HepG2 (cell line): ENCODE measurements around the gene SPX. TPM values are rescaled to one million over a fixed set of nuclear protein-coding genes. Genes with fewer than 3 reads are reported as not detected.

Source experiments
- ATAC-seq: fragments of 200-7000 bp; cut with Tn5 transposase; 3 replicates; pipeline ENCODE4 v1.9.1; 2020; ENCODE audit warnings: mild to moderate bottlenecking, moderate library complexity
- BruUV-seq: library from RNA; stranded (reverse); fragments of 400-500 nt; replicated peaks from 2 replicates; lab custom pipeline; 2021; lab: Mats Ljungman, UMichigan
- CTCF ChIA-PET: fragments of 300-600 bp; formaldehyde crosslinking; extraction: SDS; loops from one replicate; lab custom pipeline; 2021; ENCODE audit warnings: low total read pairs, inconsistent platforms, low intra/inter-chr PET ratio; lab: Yijun Ruan, JAX
- POLR2A ChIA-PET: fragments of 350-600 bp; sonication (Branson Sonifier 250); formaldehyde crosslinking; loops from one replicate; lab custom pipeline; 2020; ENCODE audit warnings: antibody characterized with exemption, inconsistent platforms; lab: Yijun Ruan, JAX
- DNase-seq: peaks from one replicate; pipeline ENCODE4 v3.0.0-alpha.2; 2015; ENCODE audit warnings: low spot score
- FAIRE-seq: peaks from 3 replicates; lab custom pipeline; 2011; peaks lifted over from hg19 to GRCh38; lab: Jason Lieb, UNC
- H2AFZ ChIP-seq: one replicate; pipeline ENCODE4 v1.6.1; 2011; ENCODE audit warnings: low read length, inconsistent platforms
- H3K27ac ChIP-seq: fragments of 300-600 bp; 3 replicates; pipeline ENCODE4 v1.8.0; 2011; ENCODE audit warnings: mixed run types, mild to moderate bottlenecking, mixed read lengths, low read length, inconsistent platforms; ENCODE audit not compliant: insufficient read depth; ENCODE audit errors: extremely low read length
- H3K27me3 ChIP-seq, 2 experiments: fragments of 200-600 bp in 1 of 2; 2 replicates in 1 of 2; 3 replicates in 1 of 2; pipeline versions ENCODE4 v1.6.0 to v1.8.0; 2011; ENCODE audit warnings: low read length in 2 of 2, mild to moderate bottlenecking in 2 of 2, moderate library complexity in 2 of 2, inconsistent platforms in 1 of 2; ENCODE audit not compliant: insufficient read depth in 2 of 2, control insufficient read depth in 1 of 2
- H3K36me3 ChIP-seq, 2 experiments: fragments of 200-600 bp in 1 of 2; replicated peaks in 1 of 2; 2 replicates in 1 of 2; 3 replicates in 1 of 2; pipeline versions ENCODE4 v1.5.1 to v1.8.0; 2011; ENCODE audit warnings: low read length in 2 of 2, inconsistent platforms in 1 of 2; ENCODE audit not compliant: insufficient read depth in 2 of 2, control insufficient read depth in 1 of 2
- H3K4me1 ChIP-seq: 2 replicates; pipeline ENCODE4 v1.5.1; 2012; ENCODE audit warnings: low read length, inconsistent platforms; ENCODE audit not compliant: insufficient read depth
- H3K4me2 ChIP-seq: 2 replicates; pipeline ENCODE4 v1.6.0; 2011; ENCODE audit warnings: low read depth, low read length, inconsistent platforms
- H3K4me3 ChIP-seq, 3 experiments: fragments of 200-600 bp in 1 of 3; sonication (generic), shearing (Covaris generic) in 1 of 3; replicated peaks in 1 of 3; 2 replicates each; pipeline ENCODE4 v1.5.1; 2011 to 2016; ENCODE audit warnings: low read length in 3 of 3, inconsistent platforms in 2 of 3, low read depth in 2 of 3, mild to moderate bottlenecking in 2 of 3, control low read depth in 1 of 3, mixed read lengths in 1 of 3; ENCODE audit not compliant: insufficient read depth in 1 of 3
- H3K79me2 ChIP-seq: one replicate; pipeline ENCODE4 v1.6.1; 2011; ENCODE audit warnings: low read length, inconsistent platforms; ENCODE audit not compliant: insufficient read depth
- H3K9ac ChIP-seq: 2 replicates; pipeline ENCODE4 v1.6.0; 2011; ENCODE audit warnings: mild to moderate bottlenecking, low read depth, low read length, inconsistent platforms; ENCODE audit not compliant: insufficient read depth
- H3K9me3 ChIP-seq: 2 replicates; pipeline ENCODE4 v1.5.1; 2012; ENCODE audit warnings: mild to moderate bottlenecking, low read length
- H4K20me1 ChIP-seq: 2 replicates; pipeline ENCODE4 v1.6.0; 2011; ENCODE audit warnings: inconsistent platforms, mild to moderate bottlenecking, low read length, moderate library complexity; ENCODE audit not compliant: insufficient read depth
- ARID3A ChIP-seq: IDR thresholded peaks from 2 replicates; pipeline ENCODE4 v1.6.1; 2012; ENCODE audit warnings: low read depth, low read length, improper control_type of control experiment
- FOXP1 ChIP-seq, 2 experiments: fragments of 450-650 bp in 1 of 2; IDR thresholded peaks; 2 replicates each; pipeline ENCODE4 v1.6.1; 2017 to 2018; ENCODE audit warnings: antibody characterized with exemption in 1 of 2
- HDAC6 ChIP-seq: fragments of 200-600 bp; sonication (generic); IDR thresholded peaks from 2 replicates; pipeline ENCODE4 v1.7.0; 2017; ENCODE audit warnings: mild to moderate bottlenecking, antibody characterized with exemption, low read length, low read depth
- HMGA1 ChIP-seq: sonication (generic); formaldehyde crosslinking; conservative IDR thresholded peaks from 2 replicates; pipeline ENCODE4 v1.4.0; 2020; ENCODE audit warnings: missing genetic modification reagents
- HNRNPLL ChIP-seq: fragments of 200-400 bp; formaldehyde crosslinking; IDR thresholded peaks from 2 replicates; pipeline ENCODE4 v1.6.1; 2017; ENCODE audit warnings: mild to moderate bottlenecking, low read depth, low read length; ENCODE audit not compliant: poor library complexity, severe bottlenecking
- HOXA9 ChIP-seq: sonication (generic); formaldehyde crosslinking; IDR thresholded peaks from 2 replicates; pipeline ENCODE4 v1.8.1; 2022; ENCODE audit warnings: missing genetic modification reagents, mild to moderate bottlenecking, moderate library complexity, borderline replicate concordance
- KAT2B ChIP-seq: fragments of 150-350 bp; IDR thresholded peaks from 2 replicates; pipeline ENCODE4 v1.6.1; 2014; ENCODE audit warnings: low read depth, low read length, borderline replicate concordance
- KLF13 ChIP-seq: sonication (generic); formaldehyde crosslinking; IDR thresholded peaks from 2 replicates; pipeline ENCODE4 v1.4.0; 2020; ENCODE audit warnings: mild to moderate bottlenecking, missing genetic modification reagents
- NFKBIZ ChIP-seq: IDR thresholded peaks from 2 replicates; pipeline ENCODE4 v1.6.1; 2018; ENCODE audit warnings: missing genetic modification reagents, missing compliant biosample characterization
- NPAS2 ChIP-seq: sonication (generic); formaldehyde crosslinking; IDR thresholded peaks from 2 replicates; pipeline ENCODE4 v1.8.0; 2022; ENCODE audit warnings: mild to moderate bottlenecking, missing genetic modification reagents, borderline replicate concordance
- POGZ ChIP-seq: sonication (generic); formaldehyde crosslinking; IDR thresholded peaks from 2 replicates; pipeline ENCODE4 v1.4.0; 2020; ENCODE audit warnings: mild to moderate bottlenecking, missing genetic modification reagents
- SIN3A ChIP-seq: IDR thresholded peaks from 2 replicates; pipeline ENCODE4 v1.6.1; 2011; ENCODE audit warnings: low read depth, mild to moderate bottlenecking, control low read depth, low read length, borderline replicate concordance
- SMARCE1 ChIP-seq: fragments of 450-650 bp; IDR thresholded peaks from 2 replicates; pipeline ENCODE4 v1.6.1; 2017; ENCODE audit warnings: borderline replicate concordance
- SPEN ChIP-seq: sonication (generic); formaldehyde crosslinking; IDR thresholded peaks from 2 replicates; pipeline ENCODE4 v1.5.1; 2020; ENCODE audit warnings: low read depth, mild to moderate bottlenecking, missing genetic modification reagents
- THAP11 ChIP-seq: IDR thresholded peaks from 2 replicates; pipeline ENCODE4 v1.6.1; 2016; ENCODE audit warnings: missing biosample characterization, missing genetic modification reagents
- ZBTB7A ChIP-seq: sonication (generic); formaldehyde crosslinking; IDR thresholded peaks from 2 replicates; pipeline ENCODE4 v1.8.0; 2022; ENCODE audit warnings: mild to moderate bottlenecking, missing genetic modification reagents
- WGBS: methylation state at CpG from one replicate; pipeline ENCODE4 v1.1.6; 2017; ENCODE audit warnings: low lambda C conversion rate; 5-methylcytosine and 5-hydroxymethylcytosine counted together
- in situ Hi-C: cut with HindIII; loops from 2 replicates; pipeline ENCODE4 v1.10.0; 2017; ENCODE audit warnings: low pct_unique_long_range_greater_than_20kb; ENCODE audit not compliant: extremely low pct_ligation_motif_present
- intact Hi-C: fragments of 100-400 bp; cut with micrococcal nuclease; formaldehyde crosslinking; loops from one replicate; pipeline ENCODE4 v1.10.0; 2022; ENCODE audit not compliant: unreplicated experiment
- polyA plus RNA-seq, 8 experiments: library from polyadenylated mRNA; depleted of rRNA in 3 of 8; stranded (reverse) in 7 of 8; unstranded in 1 of 8; fragments of >200 nt; fragmentation: Illumina TruSeq in 4 of 8; extraction: Trizol in 4 of 8; gene quantifications; 2 replicates each; pipeline versions ENCODE4 v1.2.1 to v1.2.3, GENCODE V29; 2011 to 2016; ENCODE audit warnings: low read depth in 4 of 8, missing spikeins in 1 of 8, mixed read lengths in 1 of 8; ENCODE audit not compliant: insufficient read depth in 1 of 8
- total RNA-seq, 5 experiments: library from RNA; depleted of rRNA; stranded (reverse); fragments of >200 nt; fragmentation: Illumina TruSeq; extraction: Trizol; gene quantifications; 2 replicates each; pipeline ENCODE4 v1.2.3, GENCODE V29; 2016; ENCODE audit warnings: low read depth in 1 of 5
- TF ChIP-seq, protein P1 (sequence below): IDR thresholded peaks from 2 replicates; pipeline ENCODE4 v1.4.0; 2020; ENCODE audit warnings: mild to moderate bottlenecking, missing genetic modification reagents

SPX gene
- total and polyA plus RNA-seq, 2 of the 13 experiments (the other 11 are each of a cell fraction or from before 2014, with no cell fraction given), result 0.07 to 0.16 TPM

DNA sequence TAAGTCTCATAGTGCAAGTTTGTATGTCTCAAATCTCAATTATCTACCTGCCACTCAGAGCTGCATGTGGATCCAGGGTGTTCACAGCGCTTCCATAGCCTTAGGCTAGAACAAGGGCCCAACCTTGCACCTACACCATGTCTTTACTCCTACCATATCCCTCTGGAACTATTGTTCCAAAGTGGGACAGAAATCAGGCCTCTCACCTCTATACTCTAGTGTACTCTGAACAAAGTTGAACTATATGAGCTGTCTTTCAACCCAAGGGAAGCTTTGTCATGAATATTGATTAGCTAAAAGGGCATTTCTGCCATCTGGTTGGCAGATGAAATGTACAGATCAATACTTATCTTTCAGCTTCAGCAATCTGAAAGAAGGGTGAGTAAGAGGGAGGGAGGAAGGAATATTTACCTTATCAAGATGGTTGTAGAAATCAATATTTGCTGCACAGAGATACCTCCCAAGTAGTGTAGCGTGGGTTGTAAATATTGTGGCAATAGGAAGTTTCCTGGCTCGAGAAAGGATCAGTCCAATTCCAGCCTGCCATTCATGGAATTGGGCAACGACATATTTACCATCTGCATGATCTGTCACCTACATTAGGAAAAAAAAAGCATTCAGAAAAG lies 47.8 kb downstream of the SPX start (continued):
- TF ChIP-seq KAT2B (peak; percentile 94), FOXP1 (IDR thresholded peaks at IDR 0.05) (no peak), FOXP1 (CRISPR knock-in tag; IDR thresholded peaks at IDR 0.05) (peak; percentile 11; the same call in 1 of the 2 replicates), SMARCE1 (no peak), POGZ (CRISPR knock-in tag) (0 out of 2 replicates have a peak, but pooled peaks have one; percentile 25), THAP11 (CRISPR knock-in tag) (0 out of 2 replicates have a peak, but pooled peaks have one; percentile 10), ZBTB7A (CRISPR knock-in tag) (no peak), NFKBIZ (CRISPR knock-in tag) (no peak)
- TF ChIP-seq, protein P1, sequence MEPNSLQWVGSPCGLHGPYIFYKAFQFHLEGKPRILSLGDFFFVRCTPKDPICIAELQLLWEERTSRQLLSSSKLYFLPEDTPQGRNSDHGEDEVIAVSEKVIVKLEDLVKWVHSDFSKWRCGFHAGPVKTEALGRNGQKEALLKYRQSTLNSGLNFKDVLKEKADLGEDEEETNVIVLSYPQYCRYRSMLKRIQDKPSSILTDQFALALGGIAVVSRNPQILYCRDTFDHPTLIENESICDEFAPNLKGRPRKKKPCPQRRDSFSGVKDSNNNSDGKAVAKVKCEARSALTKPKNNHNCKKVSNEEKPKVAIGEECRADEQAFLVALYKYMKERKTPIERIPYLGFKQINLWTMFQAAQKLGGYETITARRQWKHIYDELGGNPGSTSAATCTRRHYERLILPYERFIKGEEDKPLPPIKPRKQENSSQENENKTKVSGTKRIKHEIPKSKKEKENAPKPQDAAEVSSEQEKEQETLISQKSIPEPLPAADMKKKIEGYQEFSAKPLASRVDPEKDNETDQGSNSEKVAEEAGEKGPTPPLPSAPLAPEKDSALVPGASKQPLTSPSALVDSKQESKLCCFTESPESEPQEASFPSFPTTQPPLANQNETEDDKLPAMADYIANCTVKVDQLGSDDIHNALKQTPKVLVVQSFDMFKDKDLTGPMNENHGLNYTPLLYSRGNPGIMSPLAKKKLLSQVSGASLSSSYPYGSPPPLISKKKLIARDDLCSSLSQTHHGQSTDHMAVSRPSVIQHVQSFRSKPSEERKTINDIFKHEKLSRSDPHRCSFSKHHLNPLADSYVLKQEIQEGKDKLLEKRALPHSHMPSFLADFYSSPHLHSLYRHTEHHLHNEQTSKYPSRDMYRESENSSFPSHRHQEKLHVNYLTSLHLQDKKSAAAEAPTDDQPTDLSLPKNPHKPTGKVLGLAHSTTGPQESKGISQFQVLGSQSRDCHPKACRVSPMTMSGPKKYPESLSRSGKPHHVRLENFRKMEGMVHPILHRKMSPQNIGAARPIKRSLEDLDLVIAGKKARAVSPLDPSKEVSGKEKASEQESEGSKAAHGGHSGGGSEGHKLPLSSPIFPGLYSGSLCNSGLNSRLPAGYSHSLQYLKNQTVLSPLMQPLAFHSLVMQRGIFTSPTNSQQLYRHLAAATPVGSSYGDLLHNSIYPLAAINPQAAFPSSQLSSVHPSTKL (CRISPR knock-in tag), result peak; percentile 30; the same call in 1 of the 2 replicates

- no peaks in the 10 kb centered on the region for H3K36me3 ChIP-seq
- H3K27ac ChIP-seq, result no peak overlapping the region
- DNase-seq (no peak), ATAC-seq (no peak), FAIRE-seq (no peak)
- in situ Hi-C loops, result no loop called here
- intact Hi-C loops, result no loop called here
- no peaks in the 10 kb centered on the region for H4K20me1 ChIP-seq
- peaks cover 9% of the 10 kb centered on the region for H3K4me1 ChIP-seq
- WGBS, result 25% methylated on average over 2 of the region's 2 CpGs
- TF ChIP-seq HOXA9 (CRISPR knock-in tag) (no peak), NPAS2 (CRISPR knock-in tag) (no peak), ARID3A (no peak), SIN3A (no peak), SPEN (CRISPR knock-in tag) (no peak), HMGA1 (CRISPR knock-in tag) (no peak), KLF13 (CRISPR knock-in tag) (no peak), HDAC6 (no peak), HNRNPLL (no peak)
- no peak overlapping the region for H3K9ac ChIP-seq
- no peaks in the 10 kb centered on the region for H3K79me2 ChIP-seq
- BruUV-seq, result no TSS peak
- no peak overlapping the region for H2AFZ ChIP-seq
- ChIA-PET POLR2A (no interaction called here), CTCF (no interaction called here)
- no peaks in the 10 kb centered on the region for H3K9me3 ChIP-seq
- no peak overlapping the region for H3K4me2 ChIP-seq
- no peak overlapping the region for H3K4me3 ChIP-seq
- H3K27me3 ChIP-seq, result no peaks in the 10 kb centered on the region
Measured at GRCh38 chr12:21576431-21576830, 50.3 kb downstream of the SPX start.
